Upper lobe of right lung (tissue), 1 donor: ENCODE results near the gene ETHE1. TPM values are rescaled to one million over a fixed set of nuclear protein-coding genes. Genes with fewer than 3 reads are reported as not detected.

ENCODE experiments used
- ATAC-seq: fragments of 200-7000 bp; cut with Tn5 transposase; one replicate; pipeline ENCODE4 v1.9.1; 2020; ENCODE audit warnings: mild to moderate bottlenecking, moderate library complexity
- DNase-seq: peaks from one replicate; pipeline ENCODE4 v3.0.0-alpha.2; 2020
- H3K27ac ChIP-seq: fragments of 200-600 bp; one replicate; pipeline ENCODE4 v1.8.0; 2022
- H3K27me3 ChIP-seq: fragments of 200-600 bp; one replicate; pipeline ENCODE4 v1.8.0; 2022; ENCODE audit warnings: mild to moderate bottlenecking
- H3K36me3 ChIP-seq: fragments of 200-600 bp; one replicate; pipeline ENCODE4 v1.8.0; 2022
- H3K4me1 ChIP-seq: fragments of 200-600 bp; one replicate; pipeline ENCODE4 v1.8.0; 2022
- H3K4me3 ChIP-seq: fragments of 200-600 bp; one replicate; pipeline ENCODE4 v1.8.0; 2022; ENCODE audit warnings: mild to moderate bottlenecking
- H3K9me3 ChIP-seq: fragments of 200-600 bp; one replicate; pipeline ENCODE4 v1.8.0; 2022
- intact Hi-C: fragments of 100-400 bp; cut with DNase I; formaldehyde crosslinking; loops from one replicate; pipeline ENCODE4 v1.11.0; 2022
- total RNA-seq: library from RNA; stranded (reverse); fragmentation: NEBNext Ultra II Directional; extraction: Animal tissue kit (Norgen Biotek cat#: 25700); gene quantifications from one replicate; pipeline ENCODE4 v1.2.1, GENCODE V29; 2021
- TF ChIP-seq, protein P1 (sequence below): fragments of 200-600 bp; IDR thresholded peaks from one replicate; pipeline ENCODE4 v1.8.0; 2022; ENCODE audit warnings: antibody characterized with exemption
- donor health status: DM: no; HTN: yes; CAD: no; lungs with severe emphysema.

The ETHE1 gene
- total RNA-seq, 1 donor from 2014 or later, result 34.6 TPM

GRCh38 chr19:43464134-43464775 lies 62.7 kb downstream of the ETHE1 start:
- peaks cover 7% of the 10 kb centered on the region for H3K4me1 ChIP-seq
- intact Hi-C loops, result no loop called here
- TF ChIP-seq, protein P1, sequence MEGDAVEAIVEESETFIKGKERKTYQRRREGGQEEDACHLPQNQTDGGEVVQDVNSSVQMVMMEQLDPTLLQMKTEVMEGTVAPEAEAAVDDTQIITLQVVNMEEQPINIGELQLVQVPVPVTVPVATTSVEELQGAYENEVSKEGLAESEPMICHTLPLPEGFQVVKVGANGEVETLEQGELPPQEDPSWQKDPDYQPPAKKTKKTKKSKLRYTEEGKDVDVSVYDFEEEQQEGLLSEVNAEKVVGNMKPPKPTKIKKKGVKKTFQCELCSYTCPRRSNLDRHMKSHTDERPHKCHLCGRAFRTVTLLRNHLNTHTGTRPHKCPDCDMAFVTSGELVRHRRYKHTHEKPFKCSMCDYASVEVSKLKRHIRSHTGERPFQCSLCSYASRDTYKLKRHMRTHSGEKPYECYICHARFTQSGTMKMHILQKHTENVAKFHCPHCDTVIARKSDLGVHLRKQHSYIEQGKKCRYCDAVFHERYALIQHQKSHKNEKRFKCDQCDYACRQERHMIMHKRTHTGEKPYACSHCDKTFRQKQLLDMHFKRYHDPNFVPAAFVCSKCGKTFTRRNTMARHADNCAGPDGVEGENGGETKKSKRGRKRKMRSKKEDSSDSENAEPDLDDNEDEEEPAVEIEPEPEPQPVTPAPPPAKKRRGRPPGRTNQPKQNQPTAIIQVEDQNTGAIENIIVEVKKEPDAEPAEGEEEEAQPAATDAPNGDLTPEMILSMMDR, result no peak

GRCh38 chr19:43463381-43464133 lies 63.4 kb downstream of the ETHE1 start:
- Histone ChIP-seq H3K4me1 (peaks cover 7% of the 10 kb centered on the region), H3K27me3 (peaks cover 10% of the 10 kb centered on the region), H3K36me3 (no peaks in the 10 kb centered on the region), H3K4me3 (peak overlapping the region; percentile 72), H3K27ac (peak overlapping the region; percentile 74), H3K9me3 (no peaks in the 10 kb centered on the region)
- ATAC-seq (peak; percentile 97), DNase-seq (peak; percentile 99)
- intact Hi-C loops, result no loop called here
- TF ChIP-seq, protein P1, result no peak

More at GRCh38 chr19:43464134-43464775, 62.7 kb downstream of the ETHE1 start:
- Histone ChIP-seq H3K27me3 (peaks cover 10% of the 10 kb centered on the region), H3K27ac (peak overlapping the region; percentile 74), H3K4me3 (peak overlapping the region; percentile 72), H3K9me3 (no peaks in the 10 kb centered on the region), H3K36me3 (no peaks in the 10 kb centered on the region)
- DNase-seq (peak; percentile 87), ATAC-seq (peak; percentile 54)

DNA sequence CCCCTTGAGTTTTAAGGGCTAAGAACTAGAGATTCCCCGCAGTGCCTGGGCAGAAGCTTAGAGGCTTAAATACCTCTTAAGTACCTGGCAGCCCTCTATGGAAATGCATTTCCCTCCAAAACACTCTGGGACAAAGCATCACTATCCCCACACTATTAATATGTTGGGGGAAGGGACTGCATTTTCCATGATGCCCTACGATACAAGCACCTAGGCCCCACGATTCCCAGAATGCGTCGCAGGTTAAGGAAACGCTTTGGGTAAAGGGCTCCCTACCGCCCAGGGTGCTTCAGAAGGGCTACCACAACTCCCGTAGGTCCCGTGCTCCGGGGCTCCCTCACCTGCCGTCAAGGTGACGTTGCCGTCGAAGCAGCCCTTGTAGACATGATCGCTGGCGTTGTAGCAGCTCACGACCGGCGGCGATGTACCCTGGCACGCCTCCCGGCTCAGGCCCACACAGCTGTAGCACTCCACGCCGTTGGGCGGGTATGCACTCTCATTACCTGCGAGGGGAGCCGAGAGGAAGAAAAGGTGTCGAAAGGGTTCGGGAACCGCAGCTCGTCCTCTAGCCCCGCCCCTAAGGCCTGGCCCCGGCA lies 64.1 kb downstream of the ETHE1 start:
- DNase-seq (no peak), ATAC-seq (no peak)
- Histone ChIP-seq H3K27me3 (peaks cover 10% of the 10 kb centered on the region), H3K36me3 (no peaks in the 10 kb centered on the region), H3K4me3 (peak overlapping the region; percentile 72), H3K27ac (peak overlapping the region; percentile 38), H3K4me1 (peaks cover 7% of the 10 kb centered on the region), H3K9me3 (no peaks in the 10 kb centered on the region)
- intact Hi-C loops, result no loop called here
- TF ChIP-seq, protein P1, result no peak

- DNase-seq (no peak), ATAC-seq (no peak)
- Histone ChIP-seq H3K36me3 (no peaks in the 10 kb centered on the region), H3K27ac (no peak overlapping the region), H3K27me3 (peaks cover 10% of the 10 kb centered on the region), H3K4me3 (no peak overlapping the region), H3K9me3 (no peaks in the 10 kb centered on the region), H3K4me1 (peaks cover 7% of the 10 kb centered on the region)
- TF ChIP-seq, protein P1, result no peak
- intact Hi-C loops, result no loop called here
Measured at GRCh38 chr19:43462383-43462782, 64.6 kb downstream of the ETHE1 start.

GRCh38 chr19:43461303-43461702 lies 65.7 kb downstream of the ETHE1 start:
- Histone ChIP-seq H3K4me3 (no peak overlapping the region), H3K27ac (no peak overlapping the region), H3K27me3 (peaks cover 10% of the 10 kb centered on the region), H3K36me3 (no peaks in the 10 kb centered on the region), H3K4me1 (peaks cover 7% of the 10 kb centered on the region), H3K9me3 (no peaks in the 10 kb centered on the region)
- ATAC-seq (no peak), DNase-seq (no peak)
- intact Hi-C loops, result no loop called here
- TF ChIP-seq, protein P1, result no peak
